ENCODE results near the gene TP53AIP1.

DNA sequence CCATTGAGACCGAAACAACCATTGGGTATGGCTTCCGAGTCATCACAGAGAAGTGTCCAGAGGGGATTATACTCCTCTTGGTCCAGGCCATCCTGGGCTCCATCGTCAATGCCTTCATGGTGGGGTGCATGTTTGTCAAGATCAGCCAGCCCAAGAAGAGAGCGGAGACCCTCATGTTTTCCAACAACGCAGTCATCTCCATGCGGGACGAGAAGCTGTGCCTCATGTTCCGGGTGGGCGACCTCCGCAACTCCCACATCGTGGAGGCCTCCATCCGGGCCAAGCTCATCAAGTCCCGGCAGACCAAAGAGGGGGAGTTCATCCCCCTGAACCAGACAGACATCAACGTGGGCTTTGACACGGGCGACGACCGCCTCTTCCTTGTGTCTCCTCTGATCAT is 31.0 kb downstream of the TP53AIP1 start:
- TF ChIP-seq, protein P1, sequence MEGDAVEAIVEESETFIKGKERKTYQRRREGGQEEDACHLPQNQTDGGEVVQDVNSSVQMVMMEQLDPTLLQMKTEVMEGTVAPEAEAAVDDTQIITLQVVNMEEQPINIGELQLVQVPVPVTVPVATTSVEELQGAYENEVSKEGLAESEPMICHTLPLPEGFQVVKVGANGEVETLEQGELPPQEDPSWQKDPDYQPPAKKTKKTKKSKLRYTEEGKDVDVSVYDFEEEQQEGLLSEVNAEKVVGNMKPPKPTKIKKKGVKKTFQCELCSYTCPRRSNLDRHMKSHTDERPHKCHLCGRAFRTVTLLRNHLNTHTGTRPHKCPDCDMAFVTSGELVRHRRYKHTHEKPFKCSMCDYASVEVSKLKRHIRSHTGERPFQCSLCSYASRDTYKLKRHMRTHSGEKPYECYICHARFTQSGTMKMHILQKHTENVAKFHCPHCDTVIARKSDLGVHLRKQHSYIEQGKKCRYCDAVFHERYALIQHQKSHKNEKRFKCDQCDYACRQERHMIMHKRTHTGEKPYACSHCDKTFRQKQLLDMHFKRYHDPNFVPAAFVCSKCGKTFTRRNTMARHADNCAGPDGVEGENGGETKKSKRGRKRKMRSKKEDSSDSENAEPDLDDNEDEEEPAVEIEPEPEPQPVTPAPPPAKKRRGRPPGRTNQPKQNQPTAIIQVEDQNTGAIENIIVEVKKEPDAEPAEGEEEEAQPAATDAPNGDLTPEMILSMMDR (conservative IDR thresholded peaks at IDR 0.05; ENCODE audit: low read depth, low read length) = no peak
- no peak for TF ChIP-seq EZH2 (IDR thresholded peaks at IDR 0.05; ENCODE audit: borderline replicate concordance, low read depth, low read length, poor library complexity, severe bottlenecking)

Measured in A673 (cell line).